IPS DF 6.9 (cell line): ENCODE results near the gene APP.
A peak's percentile ranks its signal among the peaks of the same experiment; 100 is the strongest.

ENCODE experiments used
- DNase-seq: peaks from one replicate; pipeline ENCODE4 v3.0.0-alpha.2; 2013; ENCODE audit warnings: low read depth, low spot score
- H3K27ac ChIP-seq: one replicate; pipeline ENCODE4 v1.5.1; 2013; ENCODE audit warnings: low read length, control low read depth
- H3K27me3 ChIP-seq: 2 replicates; pipeline ENCODE4 v1.6.1; 2013; ENCODE audit warnings: mild to moderate bottlenecking, low read length; ENCODE audit not compliant: control insufficient read depth, insufficient read depth
- H3K36me3 ChIP-seq: 2 replicates; pipeline ENCODE4 v1.6.1; 2013; ENCODE audit warnings: low read length; ENCODE audit not compliant: control insufficient read depth, insufficient read depth
- H3K4me1 ChIP-seq: 2 replicates; pipeline ENCODE4 v1.6.1; 2013; ENCODE audit warnings: low read length; ENCODE audit not compliant: control insufficient read depth, insufficient read depth
- H3K4me3 ChIP-seq: 2 replicates; pipeline ENCODE4 v1.5.1; 2013; ENCODE audit warnings: mild to moderate bottlenecking, low read length
- H3K9me3 ChIP-seq: 2 replicates; pipeline ENCODE4 v1.6.1; 2013; ENCODE audit warnings: low read length, inconsistent platforms; ENCODE audit not compliant: control insufficient read depth, insufficient read depth
- WGBS: extraction: QIAGEN DNeasy Blood & Tissue Kit; methylation state at CpG from one replicate; pipeline ENCODE4 v1.1.7; 2013; ENCODE audit warnings: mixed read lengths, missing lambda C conversion rate; ENCODE audit not compliant: insufficient read length, insufficient coverage; 5-methylcytosine and 5-hydroxymethylcytosine counted together

APP gene

DNA sequence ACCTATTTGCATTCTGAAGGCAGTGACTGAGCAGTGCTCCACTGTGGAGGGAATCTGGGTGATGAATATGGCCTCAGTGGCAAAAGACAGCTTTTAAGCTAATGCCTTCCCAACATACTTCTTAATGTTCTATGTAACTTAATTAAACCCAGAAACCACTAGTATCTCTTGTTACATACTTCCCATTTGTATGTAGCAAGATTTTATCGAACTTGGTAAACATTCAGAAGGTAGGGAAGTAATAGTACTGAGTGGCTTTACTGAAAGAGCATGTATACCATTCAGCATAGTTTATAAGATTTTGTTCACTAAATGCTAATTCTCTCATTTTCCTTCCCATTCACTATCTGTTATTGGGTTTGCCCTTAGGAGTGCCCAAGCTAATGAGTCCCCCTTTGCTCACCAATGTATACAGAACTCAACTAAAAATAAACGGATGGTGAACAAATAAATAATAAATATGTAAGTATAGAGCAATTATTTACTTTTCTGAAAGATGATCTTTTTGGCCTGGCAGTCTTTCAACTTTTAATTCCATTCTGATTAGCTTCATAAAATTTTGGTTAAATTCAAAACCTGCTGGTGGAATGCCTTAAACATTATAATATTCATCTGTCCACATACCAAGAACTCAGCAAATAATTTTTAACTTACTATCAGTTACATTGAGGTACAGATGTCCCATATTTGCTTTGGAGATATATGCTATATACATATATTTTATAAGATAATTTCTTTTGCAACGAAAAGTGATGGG is 204.4 kb downstream of the APP start:
- Histone ChIP-seq H3K36me3 (peaks cover under 1% of the 10 kb centered on the region; the same call in 1 of the 2 replicates), H3K27me3 (no peaks in the 10 kb centered on the region), H3K9me3 (no peaks in the 10 kb centered on the region), H3K4me1 (no peaks in the 10 kb centered on the region), H3K27ac (no peak overlapping the region), H3K4me3 (no peak overlapping the region)
- 100% methylated on average over 1 of the region's 3 CpGs for WGBS
- DNase-seq, result no peak

DNA sequence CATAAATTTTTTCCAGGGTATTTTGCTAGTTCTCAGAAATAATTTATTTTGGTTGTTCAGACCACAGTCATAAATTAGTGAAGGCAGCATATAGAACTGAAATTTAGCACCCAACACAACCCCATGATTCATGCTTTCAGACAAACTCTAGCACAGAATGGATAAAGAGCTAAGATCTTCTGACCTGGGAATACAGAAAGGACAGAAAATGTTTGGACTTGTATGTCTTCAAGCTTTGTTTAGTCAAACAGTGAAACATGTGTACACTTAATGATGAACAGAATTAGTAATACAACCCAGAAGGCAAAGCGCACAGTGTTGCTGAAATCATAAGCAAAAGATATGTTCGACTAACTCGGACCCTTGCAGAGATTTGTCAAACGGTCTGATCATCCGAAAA is 205.6 kb downstream of the APP start:
- no CpG with 5 or more reads among the region's 5 CpGs for WGBS
- H3K36me3 ChIP-seq, result no peaks in the 10 kb centered on the region; the same call in 1 of the 2 replicates
- H3K27ac ChIP-seq, result no peak overlapping the region
- no peaks in the 10 kb centered on the region; the same call in 1 of the 2 replicates for H3K4me1 ChIP-seq
- no peak overlapping the region for H3K4me3 ChIP-seq
- DNase-seq, result no peak
- no peaks in the 10 kb centered on the region for H3K27me3 ChIP-seq
- no peaks in the 10 kb centered on the region for H3K9me3 ChIP-seq

DNA sequence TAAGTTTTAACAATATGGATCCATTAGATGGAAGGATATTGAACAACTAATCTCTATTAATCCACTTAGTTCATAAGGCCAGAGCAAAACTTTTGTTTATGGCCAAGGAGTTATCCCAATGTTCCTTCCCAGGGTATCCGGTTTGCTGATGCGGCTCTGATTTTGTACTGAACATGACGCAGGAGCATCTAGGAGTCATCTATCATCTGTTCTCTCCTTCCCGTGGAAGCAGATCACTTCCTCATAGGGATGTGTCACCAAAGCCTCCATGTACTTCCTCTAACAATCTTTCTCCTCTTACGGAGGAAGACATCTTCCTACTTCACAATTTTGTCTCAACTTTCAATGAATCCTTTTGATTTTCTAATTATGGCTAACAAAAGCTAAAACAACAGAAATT is 206.6 kb downstream of the APP start:
- H3K27me3 ChIP-seq, result no peaks in the 10 kb centered on the region
- no peak for DNase-seq
- WGBS, result no CpG with 5 or more reads among the region's 5 CpGs
- H3K27ac ChIP-seq, result no peak overlapping the region
- H3K4me3 ChIP-seq, result no peak overlapping the region
- no peaks in the 10 kb centered on the region for H3K9me3 ChIP-seq
- H3K36me3 ChIP-seq, result no peaks in the 10 kb centered on the region; the same call in 1 of the 2 replicates
- H3K4me1 ChIP-seq, result no peaks in the 10 kb centered on the region; the same call in 1 of the 2 replicates

DNA sequence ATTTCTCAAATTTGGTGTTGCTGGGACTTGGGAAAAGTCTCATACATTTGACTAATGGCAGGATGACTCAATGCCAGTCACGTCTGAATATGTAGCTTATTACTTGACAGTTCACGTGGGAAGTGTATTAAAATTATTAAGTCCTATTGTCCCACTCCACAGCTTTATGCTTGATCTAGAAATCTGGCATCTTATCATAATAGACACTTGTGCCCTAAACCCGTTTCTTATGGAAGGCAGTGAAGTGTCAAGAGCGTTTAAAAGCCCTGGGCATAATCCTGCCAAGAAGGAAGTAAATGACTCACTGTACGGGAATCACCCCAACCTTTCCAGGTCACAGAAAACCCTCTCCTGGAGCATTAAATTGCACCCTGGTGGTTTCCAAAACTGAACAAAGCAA is 207.4 kb downstream of the APP start:
- Histone ChIP-seq H3K27ac (no peak overlapping the region), H3K4me3 (no peak overlapping the region), H3K9me3 (no peaks in the 10 kb centered on the region), H3K36me3 (no peaks in the 10 kb centered on the region; the same call in 1 of the 2 replicates), H3K4me1 (no peaks in the 10 kb centered on the region; the same call in 1 of the 2 replicates), H3K27me3 (no peaks in the 10 kb centered on the region)
- no CpG with 5 or more reads among the region's 5 CpGs for WGBS
- DNase-seq, result no peak

DNA sequence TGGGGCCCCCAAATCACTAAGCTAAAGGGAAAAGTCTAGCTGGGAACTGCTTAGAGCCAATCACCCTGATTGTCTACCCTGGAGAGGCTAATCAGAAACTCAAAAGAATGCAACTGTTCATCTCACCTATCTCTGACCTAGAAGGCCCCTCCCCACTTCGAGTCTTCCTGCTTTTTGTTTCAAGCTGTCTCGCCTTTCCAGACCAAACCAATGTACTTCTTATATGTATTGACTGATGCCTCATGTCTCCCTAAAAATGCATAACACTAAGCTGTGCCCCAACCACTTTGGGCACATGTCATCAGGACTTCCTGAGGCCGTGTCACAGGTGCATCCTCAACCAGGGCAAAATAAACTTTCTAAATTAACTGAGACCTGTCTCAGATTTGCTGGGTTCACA is 209.5 kb downstream of the APP start:
- Histone ChIP-seq H3K27me3 (no peaks in the 10 kb centered on the region), H3K4me3 (no peak overlapping the region), H3K4me1 (no peaks in the 10 kb centered on the region; the same call in 1 of the 2 replicates), H3K36me3 (no peaks in the 10 kb centered on the region; the same call in 1 of the 2 replicates), H3K27ac (no peak overlapping the region), H3K9me3 (no peaks in the 10 kb centered on the region)
- WGBS, result no CpG with 5 or more reads among the region's 3 CpGs
- peak; percentile 13 for DNase-seq

DNA sequence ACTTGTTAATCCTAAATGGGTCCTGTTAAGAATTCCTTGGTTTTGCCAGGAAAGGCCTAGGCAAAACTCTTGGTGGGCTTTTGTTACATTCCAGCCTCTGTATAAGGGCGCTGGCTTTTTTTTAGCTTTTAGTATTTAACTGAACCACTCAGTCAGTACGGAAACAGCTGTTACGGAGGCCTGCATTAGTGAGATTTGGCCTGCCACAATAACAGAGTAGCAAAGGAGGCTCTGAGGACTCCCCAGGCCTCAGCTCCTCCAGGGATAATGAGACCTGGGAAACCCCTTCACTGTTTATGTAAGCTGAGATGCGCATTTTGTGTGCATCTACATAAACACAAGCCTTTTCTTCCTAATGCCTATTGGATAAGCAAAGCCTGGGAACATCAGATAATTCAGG is 210.2 kb downstream of the APP start:
- Histone ChIP-seq H3K4me3 (no peak overlapping the region), H3K27ac (no peak overlapping the region), H3K27me3 (no peaks in the 10 kb centered on the region), H3K36me3 (no peaks in the 10 kb centered on the region), H3K9me3 (no peaks in the 10 kb centered on the region), H3K4me1 (no peaks in the 10 kb centered on the region; the same call in 1 of the 2 replicates)
- WGBS, result no CpG with 5 or more reads among the region's 4 CpGs
- peak; percentile 7 for DNase-seq

DNA sequence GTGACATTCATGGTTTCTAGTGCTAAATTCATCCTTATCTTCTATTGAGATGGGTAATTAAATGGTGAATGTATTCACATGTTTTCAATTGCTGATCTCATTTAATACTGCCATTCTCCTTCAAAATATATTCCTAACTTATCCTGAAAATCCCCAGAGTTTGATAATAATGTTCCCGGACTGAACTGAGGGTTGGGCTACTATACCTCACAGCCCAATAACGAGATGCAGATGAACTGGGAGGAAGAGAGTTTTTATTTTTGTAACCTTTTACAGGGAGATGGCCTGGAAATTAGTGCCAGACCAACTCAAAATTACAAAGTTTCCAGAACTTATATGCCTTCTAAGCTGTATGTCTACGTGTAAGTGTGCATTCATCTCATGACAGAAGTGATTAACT is 210.8 kb downstream of the APP start:
- no peak overlapping the region for H3K4me3 ChIP-seq
- no peaks in the 10 kb centered on the region; the same call in 1 of the 2 replicates for H3K4me1 ChIP-seq
- no peak overlapping the region for H3K27ac ChIP-seq
- no peak for DNase-seq
- no peaks in the 10 kb centered on the region for H3K9me3 ChIP-seq
- H3K36me3 ChIP-seq, result no peaks in the 10 kb centered on the region
- no peaks in the 10 kb centered on the region for H3K27me3 ChIP-seq
- no CpG with 5 or more reads among the region's 3 CpGs for WGBS

DNA sequence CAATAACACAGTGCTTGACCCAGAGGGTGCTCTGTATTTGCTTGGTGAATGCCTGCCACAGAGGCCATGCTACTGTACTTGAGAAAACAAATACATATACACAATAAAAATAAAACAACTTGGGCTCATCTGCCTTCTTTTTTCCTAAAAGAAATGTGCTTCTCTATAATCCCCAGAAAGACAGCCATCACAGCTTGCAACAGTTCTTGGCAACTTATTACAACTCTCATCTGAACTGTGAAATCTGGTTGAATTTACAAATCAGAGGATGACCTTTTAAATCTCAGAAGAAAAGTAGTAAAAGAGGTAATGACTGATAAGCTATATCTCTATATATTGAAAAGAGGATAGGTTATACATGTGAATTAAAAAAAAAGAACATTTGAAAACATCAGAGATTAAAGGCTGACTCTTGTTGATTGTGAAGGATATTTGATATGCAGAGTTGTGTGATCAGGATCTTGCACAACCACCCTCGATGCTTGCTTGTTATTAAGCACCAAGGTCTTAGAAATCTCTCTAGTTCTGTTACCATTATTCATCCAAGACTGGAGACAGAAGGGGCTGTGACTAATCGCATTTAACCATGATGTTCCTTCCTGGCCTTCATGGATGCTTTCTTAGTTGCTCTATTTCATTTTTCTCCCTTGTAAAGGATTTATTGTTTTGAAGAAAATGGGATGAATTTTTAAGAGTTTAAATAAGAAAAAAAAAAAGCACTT is 213.4 kb downstream of the APP start:
- DNase-seq, result no peak
- Histone ChIP-seq H3K4me1 (no peaks in the 10 kb centered on the region; the same call in 1 of the 2 replicates), H3K36me3 (peaks cover 5% of the 10 kb centered on the region; the same call in 1 of the 2 replicates), H3K27me3 (no peaks in the 10 kb centered on the region), H3K9me3 (no peaks in the 10 kb centered on the region), H3K4me3 (no peak overlapping the region), H3K27ac (no peak overlapping the region)
- WGBS, result no CpG with 5 or more reads among the region's 2 CpGs

DNA sequence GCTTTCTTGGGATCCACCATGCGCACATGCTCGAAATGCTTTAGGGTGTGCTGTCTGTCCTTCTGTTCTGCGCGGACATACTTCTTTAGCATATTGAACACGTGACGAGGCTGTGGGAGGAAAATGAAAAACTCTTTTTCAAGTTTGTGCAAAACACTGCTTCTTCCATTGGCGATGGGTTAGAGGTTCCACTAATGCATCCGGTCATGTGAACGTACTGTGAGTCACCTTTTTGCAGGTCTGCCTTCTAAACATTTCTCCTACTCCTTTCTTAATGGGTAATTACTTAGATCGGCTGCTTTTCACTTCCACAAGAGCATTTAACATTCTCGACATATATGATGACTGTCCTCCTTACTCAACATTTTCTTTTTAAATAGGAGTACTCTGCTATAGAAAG is 214.9 kb downstream of the APP start:
- peaks cover 5% of the 10 kb centered on the region; the same call in 1 of the 2 replicates for H3K36me3 ChIP-seq
- no peaks in the 10 kb centered on the region for H3K27me3 ChIP-seq
- WGBS, result no CpG with 5 or more reads among the region's 11 CpGs
- no peaks in the 10 kb centered on the region; the same call in 1 of the 2 replicates for H3K4me1 ChIP-seq
- DNase-seq, result no peak
- H3K27ac ChIP-seq, result no peak overlapping the region
- no peak overlapping the region for H3K4me3 ChIP-seq
- no peaks in the 10 kb centered on the region for H3K9me3 ChIP-seq

DNA sequence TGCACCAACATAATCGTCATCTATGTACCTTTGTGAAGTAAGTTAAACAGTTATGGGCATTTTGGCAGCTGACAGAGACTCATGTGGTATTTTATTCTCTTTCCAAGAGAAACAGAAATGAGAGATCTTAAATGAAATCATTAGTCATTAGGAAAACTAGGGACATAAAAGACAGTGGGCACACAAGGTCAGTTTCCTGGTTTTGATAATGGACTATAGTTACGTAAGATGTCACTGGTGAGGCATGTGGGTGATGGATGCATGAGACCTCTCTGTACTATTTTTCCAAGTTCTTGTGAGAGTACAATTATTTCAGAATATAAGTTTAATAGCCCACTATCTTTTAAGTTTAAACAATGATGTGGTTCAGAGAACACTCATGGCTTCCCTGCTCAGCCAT is 216.9 kb downstream of the APP start:
- Histone ChIP-seq H3K27ac (no peak overlapping the region), H3K4me3 (no peak overlapping the region), H3K9me3 (no peaks in the 10 kb centered on the region), H3K36me3 (peaks cover 5% of the 10 kb centered on the region; the same call in 1 of the 2 replicates), H3K4me1 (no peaks in the 10 kb centered on the region), H3K27me3 (no peaks in the 10 kb centered on the region)
- no peak for DNase-seq
- no CpG with 5 or more reads among the region's 2 CpGs for WGBS
